Transverse colon (tissue), 4 donors: ENCODE measurements around the gene IL20RA. TPM values are rescaled to one million over a fixed set of nuclear protein-coding genes. Genes with fewer than 3 reads are reported as not detected.

Source experiments
- DNase-seq: peaks from one replicate; pipeline ENCODE4 v3.0.0-alpha.2; 2019
- H3K27ac ChIP-seq, 4 donors: fragments of 200-600 bp; sonication (generic); 2 replicates each; pipeline ENCODE4 v1.5.1; 2016 to 2018; ENCODE audit warnings: inconsistent platforms in 4 of 4
- H3K27me3 ChIP-seq: fragments of 200-600 bp; sonication (generic); 2 replicates; pipeline ENCODE4 v1.5.1; 2017; ENCODE audit warnings: inconsistent platforms
- H3K36me3 ChIP-seq, 4 donors: fragments of 200-600 bp; sonication (generic); 2 replicates each; pipeline ENCODE4 v1.5.1; 2017 to 2019; ENCODE audit warnings: inconsistent platforms in 4 of 4
- H3K4me1 ChIP-seq, 4 donors: fragments of 200-600 bp; sonication (generic); 2 replicates each; pipeline ENCODE4 v1.5.1; 2017 to 2020; ENCODE audit warnings: inconsistent platforms in 4 of 4
- H3K4me3 ChIP-seq, 4 donors: fragments of 200-600 bp; sonication (generic); 1 replicate in 1 of 4; 2 replicates in 3 of 4; pipeline versions ENCODE4 v1.5.1 to v1.6.1; 2017 to 2019; ENCODE audit warnings: inconsistent platforms in 4 of 4
- H3K9me3 ChIP-seq, 2 donors: fragments of 200-600 bp; sonication (generic); 2 replicates each; pipeline ENCODE4 v1.5.1; 2017 to 2019; ENCODE audit warnings: inconsistent platforms in 2 of 2
- CTCF ChIP-seq, 5 experiments: fragments of 200-600 bp in 3 of 5; fragments of 450-650 bp in 2 of 5; sonication (generic) in 3 of 5; IDR thresholded peaks; 1 replicate in 2 of 5; 2 replicates in 3 of 5; pipeline ENCODE4 v1.5.1; 2016 to 2017; ENCODE audit warnings: antibody characterized with exemption in 5 of 5, inconsistent platforms in 3 of 5, mild to moderate bottlenecking in 2 of 5, moderate library complexity in 1 of 5
- EP300 ChIP-seq: sonication (generic); formaldehyde crosslinking; IDR thresholded peaks from one replicate; pipeline ENCODE4 v1.6.1; 2017; ENCODE audit warnings: antibody characterized with exemption, low read depth
- POLR2A ChIP-seq: fragments of 450-650 bp; IDR thresholded peaks from one replicate; pipeline ENCODE4 v1.6.1; 2016; ENCODE audit warnings: antibody characterized with exemption, mild to moderate bottlenecking, moderate library complexity
- POLR2AphosphoS5 ChIP-seq, 3 donors: sonication (generic); formaldehyde crosslinking; IDR thresholded peaks; one replicate each; pipeline ENCODE4 v1.6.1; 2016; ENCODE audit warnings: antibody characterized with exemption in 3 of 3
- WGBS, 2 donors: methylation state at CpG; one replicate each; pipeline ENCODE4 v1.1.5; 2018; ENCODE audit warnings: low coverage in 1 of 2; 5-methylcytosine and 5-hydroxymethylcytosine counted together
- in situ Hi-C, 4 donors: fragments of 200-750 bp; cut with MboI; loops; one replicate each; pipeline versions ENCODE4 v1.15.0 to v1.15.1; 2017; ENCODE audit warnings: low sequenced_read_pairs in 3 of 4, low pct_ligation_motif_present in 1 of 4, low pct_unique_long_range_greater_than_20kb in 1 of 4
- intact Hi-C: fragments of 100-400 bp; cut with DNase I; formaldehyde crosslinking; loops from one replicate; pipeline ENCODE4 v1.15.1; 2023; ENCODE audit warnings: low total_unique reads
- total RNA-seq, 4 donors: library from RNA; depleted of rRNA; stranded (reverse); fragments of >200 nt; gene quantifications; one replicate each; pipeline ENCODE4 v1.1.0, GENCODE V29; 2016

Gene IL20RA
- total RNA-seq, 4 donors from 2014 or later: 7.4 to 20.5 (median 11.3) TPM

- no peak for TF ChIP-seq EP300
- TF ChIP-seq POLR2AphosphoS5 (IDR thresholded peaks at IDR 0.05): no peak
- TF ChIP-seq CTCF (IDR thresholded peaks at IDR 0.05): no peak
- no peak for TF ChIP-seq POLR2A
- Histone ChIP-seq H3K27me3 (no peaks in the 10 kb centered on the region), H3K27ac (peak overlapping the region; percentile 70 to 81 (median 76)), H3K4me1 (peaks cover 4 to 29% (median 19%) of the 10 kb centered on the region in 4 donors), H3K9me3 (peaks cover 0 to 8% of the 10 kb centered on the region in 2 donors), H3K4me3 (no peak overlapping the region), H3K36me3 (no peaks in the 10 kb centered on the region)
- 60 to 83% methylated on average over 2 to 3 of the region's 3 CpGs for WGBS, 2 donors
- in situ Hi-C loops: no loop called here
- intact Hi-C loops: no loop called here
- no peak for DNase-seq
Observed at GRCh38 chr6:137024237-137024990, 20.4 kb downstream of the IL20RA start.

GRCh38 chr6:137020776-137021175, 24.0 kb downstream of the IL20RA start:
- H3K4me3 ChIP-seq: no peak overlapping the region
- peaks cover 0 to 8% of the 10 kb centered on the region in 2 donors for H3K9me3 ChIP-seq
- 75 to 77% methylated on average over 4 of the region's 4 CpGs for WGBS, 2 donors
- no peak overlapping the region for H3K27ac ChIP-seq
- H3K4me1 ChIP-seq: peaks cover 4 to 18% (median 10%) of the 10 kb centered on the region in 4 donors
- TF ChIP-seq CTCF (IDR thresholded peaks at IDR 0.05) (no peak), EP300 (no peak), POLR2AphosphoS5 (IDR thresholded peaks at IDR 0.05) (no peak), POLR2A (no peak)
- no peak for DNase-seq
- H3K27me3 ChIP-seq: no peaks in the 10 kb centered on the region
- intact Hi-C loops (no loop called here), in situ Hi-C loops (no loop called here)
- H3K36me3 ChIP-seq: no peaks in the 10 kb centered on the region

- no peaks in the 10 kb centered on the region for H3K36me3 ChIP-seq
- DNase-seq: no peak
- peaks cover 0 to 11% (median 5%) of the 10 kb centered on the region in 4 donors for H3K4me1 ChIP-seq
- no peak for TF ChIP-seq POLR2AphosphoS5 (IDR thresholded peaks at IDR 0.05)
- TF ChIP-seq CTCF (IDR thresholded peaks at IDR 0.05): no peak
- no peak for TF ChIP-seq EP300
- TF ChIP-seq POLR2A: no peak
- in situ Hi-C loops (no loop called here), intact Hi-C loops (no loop called here)
- peaks cover 0 to 8% of the 10 kb centered on the region in 2 donors for H3K9me3 ChIP-seq
- no peaks in the 10 kb centered on the region for H3K27me3 ChIP-seq
- H3K27ac ChIP-seq: no peak overlapping the region
- no peak overlapping the region for H3K4me3 ChIP-seq
- 21 to 54% methylated on average over 1 to 4 of the region's 4 CpGs for WGBS, 2 donors
Observed at GRCh38 chr6:137019476-137020272, 25.1 kb downstream of the IL20RA start.

GRCh38 chr6:137017081-137017480, 27.7 kb downstream of the IL20RA start:
- H3K4me1 ChIP-seq: peaks cover 0 to 4% (median 0%) of the 10 kb centered on the region in 4 donors
- H3K9me3 ChIP-seq: peaks cover 0 to 8% of the 10 kb centered on the region in 2 donors
- WGBS, 2 donors: 46 to 65% methylated on average over 2 to 3 of the region's 3 CpGs
- H3K36me3 ChIP-seq: no peaks in the 10 kb centered on the region
- TF ChIP-seq POLR2AphosphoS5 (IDR thresholded peaks at IDR 0.05) (no peak), EP300 (no peak), CTCF (IDR thresholded peaks at IDR 0.05) (no peak), POLR2A (no peak)
- in situ Hi-C loops (no loop called here), intact Hi-C loops (no loop called here)
- DNase-seq: no peak
- no peak overlapping the region for H3K4me3 ChIP-seq
- H3K27me3 ChIP-seq: no peaks in the 10 kb centered on the region
- no peak overlapping the region for H3K27ac ChIP-seq
